ENCODE data around the gene GPR149. TPM values are rescaled to one million over a fixed set of nuclear protein-coding genes. Genes with fewer than 3 reads are reported as not detected.

Gene GPR149
- total and polyA plus RNA-seq, 2 of the 8 experiments (the other 6 are each of a cell fraction or from before 2014, with no cell fraction given): not detected

GRCh38 chr3:154364849-154365248 lies 65.1 kb downstream of the GPR149 start (continued):
- TF ChIP-seq CTCF (IDR thresholded peaks at IDR 0.05; ENCODE audit: control extremely low read depth in 1 of 3, insufficient read depth in 1 of 3, low read depth in 1 of 3, low read length in 3 of 3): no peak

Measured in H1 (cell line).